MCF 10A (cell line): ENCODE data around the gene MAPK14. TPM values are rescaled to one million over a fixed set of nuclear protein-coding genes. Genes with fewer than 3 reads are reported as not detected.

Experiments used
- BruUV-seq: library from RNA; stranded (reverse); fragments of 400-500 nt; replicated peaks from 2 replicates; lab custom pipeline; 2021; lab: Mats Ljungman, UMichigan
- CTCF ChIA-PET: fragments of 300-600 bp; sonication (Branson Sonifier 250); formaldehyde crosslinking; extraction: SDS; loops from one replicate; lab custom pipeline; 2021; ENCODE audit warnings: antibody characterized with exemption, inconsistent platforms; lab: Yijun Ruan, JAX
- POLR2A ChIA-PET: fragments of 300-600, 350-650 bp; sonication (Branson Sonifier 250); formaldehyde crosslinking; extraction: SDS; loops from one replicate; lab custom pipeline; 2020; ENCODE audit warnings: antibody characterized with exemption, inconsistent platforms; lab: Yijun Ruan, JAX
- DNase-seq: peaks from one replicate; pipeline ENCODE4 v3.0.0-alpha.2; 2018; ENCODE audit not compliant: unreplicated experiment
- H3K27ac Mint-ChIP-seq: one replicate; pipeline ENCODE4 v1.8.0; 2022; ENCODE audit warnings: mild to moderate bottlenecking, low read depth, mixed read lengths; ENCODE audit not compliant: unreplicated experiment
- H3K27me3 Mint-ChIP-seq: one replicate; pipeline ENCODE4 v1.8.0; 2022; ENCODE audit warnings: mixed read lengths; ENCODE audit not compliant: insufficient read depth, unreplicated experiment
- H3K36me3 Mint-ChIP-seq: one replicate; pipeline ENCODE4 v1.8.0; 2022; ENCODE audit warnings: mild to moderate bottlenecking, moderate library complexity, mixed read lengths; ENCODE audit not compliant: insufficient read depth, unreplicated experiment
- H3K4me1 Mint-ChIP-seq: one replicate; pipeline ENCODE4 v1.8.0; 2022; ENCODE audit warnings: mixed read lengths; ENCODE audit not compliant: insufficient read depth, unreplicated experiment
- H3K4me3 Mint-ChIP-seq: one replicate; pipeline ENCODE4 v1.8.0; 2022; ENCODE audit warnings: mild to moderate bottlenecking, moderate library complexity, mixed read lengths; ENCODE audit not compliant: unreplicated experiment
- H3K9me3 Mint-ChIP-seq: one replicate; pipeline ENCODE4 v1.8.0; 2022; ENCODE audit warnings: mixed read lengths; ENCODE audit not compliant: unreplicated experiment
- CTCF ChIP-seq: fragments of 200-600 bp; IDR thresholded peaks from one replicate; pipeline ENCODE4 v1.8.0; 2022; ENCODE audit warnings: antibody characterized with exemption, mild to moderate bottlenecking; ENCODE audit not compliant: unreplicated experiment
- intact Hi-C: fragments of 100-400 bp; cut with micrococcal nuclease; formaldehyde crosslinking; loops from 2 replicates; pipeline ENCODE4 v1.14.1; 2022
- total RNA-seq: library from RNA; stranded (reverse); gene quantifications from 2 replicates; pipeline ENCODE4 v1.2.3, GENCODE V29; 2022

MAPK14 gene
- total RNA-seq, 1 experiment from 2014 or later = 42.9 TPM

GRCh38 chr6:36089048-36089447 is 61.4 kb downstream of the MAPK14 start:
- Mint-ChIP-seq H3K36me3 (peaks cover 49% of the 10 kb centered on the region), H3K4me3 (no peak overlapping the region), H3K9me3 (no peaks in the 10 kb centered on the region), H3K4me1 (peaks cover 8% of the 10 kb centered on the region), H3K27ac (no peak overlapping the region), H3K27me3 (no peaks in the 10 kb centered on the region)
- intact Hi-C loops = no loop called here
- TF ChIP-seq CTCF = no peak
- ChIA-PET POLR2A (interaction anchor here (1.2 kb wide), 1 partner anchor 61 kb away, joined by 6 read pairs; the partner anchor contains the start of gene MAPK14), CTCF (no interaction called here)
- no TSS peak for BruUV-seq
- no peak for DNase-seq

- Mint-ChIP-seq H3K9me3 (no peaks in the 10 kb centered on the region), H3K27ac (no peak overlapping the region), H3K27me3 (no peaks in the 10 kb centered on the region), H3K4me1 (peaks cover 14% of the 10 kb centered on the region), H3K36me3 (peaks cover 26% of the 10 kb centered on the region), H3K4me3 (no peak overlapping the region)
- TF ChIP-seq CTCF = no peak
- POLR2A ChIA-PET = interaction anchor here (0.6 to 8.6 kb wide), 8 partner anchors 16 to 403 kb away, joined by 3 to 112 read pairs (median 3); partner anchors contain the start of gene MAPK14
- DNase-seq = no peak
- CTCF ChIA-PET = interaction anchor here (0.6 to 6.1 kb wide), 34 partner anchors 10 to 357 kb away, joined by 3 to 134 read pairs (median 6); partner anchors contain the start of genes MAPK14 and SLC26A8
- intact Hi-C loops = loop anchor here (10.0 kb wide), 2 partner anchors 179 to 339 kb away; no protein-coding TSS in a partner anchor
- BruUV-seq = no TSS peak
Observed at GRCh38 chr6:36094238-36094637, 66.6 kb downstream of the MAPK14 start.

GRCh38 chr6:36094753-36095496 is 67.3 kb downstream of the MAPK14 start:
- Mint-ChIP-seq H3K9me3 (no peaks in the 10 kb centered on the region), H3K27me3 (no peaks in the 10 kb centered on the region), H3K36me3 (peaks cover 26% of the 10 kb centered on the region), H3K4me3 (no peak overlapping the region), H3K27ac (peak overlapping the region; percentile 4), H3K4me1 (peaks cover 10% of the 10 kb centered on the region)
- CTCF ChIA-PET = interaction anchor here (0.6 to 6.1 kb wide), 61 partner anchors 9 to 659 kb away, joined by 3 to 134 read pairs (median 4); partner anchors contain the start of genes MAPK14 and SLC26A8
- TF ChIP-seq CTCF = peak; percentile 94
- DNase-seq = peak; percentile 81
- POLR2A ChIA-PET = interaction anchor here (0.5 to 8.6 kb wide), 12 partner anchors 9 to 478 kb away, joined by 3 to 112 read pairs (median 3); partner anchors contain the start of gene MAPK14
- intact Hi-C loops = loop anchor here (1.0 to 10.0 kb wide), 3 partner anchors 68 to 340 kb away; partner anchors contain the start of gene MAPK14
- no TSS peak for BruUV-seq
